Gastrocnemius medialis (tissue), 4 donors: ENCODE measurements around the gene CHMP4A.

Experiments
- POLR2A ChIP-seq, 2 donors: fragments of 450-650 bp; IDR thresholded peaks; one replicate each; pipeline ENCODE4 v1.6.1; 2017; ENCODE audit warnings: antibody characterized with exemption in 2 of 2, mild to moderate bottlenecking in 2 of 2, moderate library complexity in 2 of 2
- TF ChIP-seq, protein P1 (sequence below), 5 experiments: fragments of 450-650 bp in 3 of 5; fragments of 200-600 bp in 2 of 5; sonication (generic) in 2 of 5; IDR thresholded peaks in 4 of 5; conservative IDR thresholded peaks in 1 of 5; 1 replicate in 4 of 5; 2 replicates in 1 of 5; pipeline ENCODE4 v1.5.1; 2016 to 2019; ENCODE audit warnings: antibody characterized with exemption in 5 of 5, mild to moderate bottlenecking in 3 of 5, moderate library complexity in 3 of 5

DNA sequence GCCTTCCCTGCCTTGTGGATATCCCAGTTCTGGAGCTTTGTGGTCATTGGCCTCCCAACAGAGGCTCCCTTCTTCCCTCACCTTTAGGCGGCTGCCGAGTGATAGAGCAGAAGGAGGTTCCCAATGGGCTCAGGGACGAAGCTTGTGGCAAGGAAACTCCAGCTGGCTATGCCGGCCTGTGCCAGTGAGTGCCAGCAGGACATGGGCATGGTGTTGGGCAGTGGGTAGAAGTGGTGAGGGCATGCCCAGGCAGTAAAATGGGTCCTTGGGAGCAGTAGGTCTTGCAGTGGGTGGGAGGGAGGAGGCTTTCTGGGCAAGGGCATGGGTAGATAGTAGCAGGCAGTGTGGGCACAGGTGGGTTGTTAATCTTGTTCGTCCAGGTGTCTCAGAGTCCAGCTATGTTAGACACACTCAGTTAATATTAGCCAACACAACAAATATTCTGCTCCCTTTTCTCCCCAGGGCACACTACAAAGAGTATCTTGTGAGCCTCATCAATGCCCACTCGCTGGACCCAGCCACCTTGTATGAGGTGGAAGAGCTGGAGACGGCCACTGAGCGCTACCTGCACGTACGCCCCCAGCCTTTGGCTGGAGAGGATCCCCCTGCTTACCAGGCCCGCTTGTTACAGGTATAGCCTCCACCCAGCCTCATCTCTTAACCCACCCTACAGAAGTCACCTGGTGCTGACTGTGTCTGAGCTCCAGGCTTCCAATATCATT is 53.4 kb downstream of the CHMP4A start:
- TF ChIP-seq, protein P1, sequence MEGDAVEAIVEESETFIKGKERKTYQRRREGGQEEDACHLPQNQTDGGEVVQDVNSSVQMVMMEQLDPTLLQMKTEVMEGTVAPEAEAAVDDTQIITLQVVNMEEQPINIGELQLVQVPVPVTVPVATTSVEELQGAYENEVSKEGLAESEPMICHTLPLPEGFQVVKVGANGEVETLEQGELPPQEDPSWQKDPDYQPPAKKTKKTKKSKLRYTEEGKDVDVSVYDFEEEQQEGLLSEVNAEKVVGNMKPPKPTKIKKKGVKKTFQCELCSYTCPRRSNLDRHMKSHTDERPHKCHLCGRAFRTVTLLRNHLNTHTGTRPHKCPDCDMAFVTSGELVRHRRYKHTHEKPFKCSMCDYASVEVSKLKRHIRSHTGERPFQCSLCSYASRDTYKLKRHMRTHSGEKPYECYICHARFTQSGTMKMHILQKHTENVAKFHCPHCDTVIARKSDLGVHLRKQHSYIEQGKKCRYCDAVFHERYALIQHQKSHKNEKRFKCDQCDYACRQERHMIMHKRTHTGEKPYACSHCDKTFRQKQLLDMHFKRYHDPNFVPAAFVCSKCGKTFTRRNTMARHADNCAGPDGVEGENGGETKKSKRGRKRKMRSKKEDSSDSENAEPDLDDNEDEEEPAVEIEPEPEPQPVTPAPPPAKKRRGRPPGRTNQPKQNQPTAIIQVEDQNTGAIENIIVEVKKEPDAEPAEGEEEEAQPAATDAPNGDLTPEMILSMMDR (IDR thresholded peaks at IDR 0.05 in 4 of 5, conservative IDR thresholded peaks at IDR 0.05 in 1 of 5): no peak
- TF ChIP-seq POLR2A (IDR thresholded peaks at IDR 0.05): no peak
